ENCODE results near the gene TAX1BP3. TPM values are rescaled to one million over a fixed set of nuclear protein-coding genes. Genes with fewer than 3 reads are reported as not detected.

Gene TAX1BP3
- polyA plus RNA-seq, 12 donors = 33.5 to 68.4 (median 50.9) TPM; not detected in 1

DNA sequence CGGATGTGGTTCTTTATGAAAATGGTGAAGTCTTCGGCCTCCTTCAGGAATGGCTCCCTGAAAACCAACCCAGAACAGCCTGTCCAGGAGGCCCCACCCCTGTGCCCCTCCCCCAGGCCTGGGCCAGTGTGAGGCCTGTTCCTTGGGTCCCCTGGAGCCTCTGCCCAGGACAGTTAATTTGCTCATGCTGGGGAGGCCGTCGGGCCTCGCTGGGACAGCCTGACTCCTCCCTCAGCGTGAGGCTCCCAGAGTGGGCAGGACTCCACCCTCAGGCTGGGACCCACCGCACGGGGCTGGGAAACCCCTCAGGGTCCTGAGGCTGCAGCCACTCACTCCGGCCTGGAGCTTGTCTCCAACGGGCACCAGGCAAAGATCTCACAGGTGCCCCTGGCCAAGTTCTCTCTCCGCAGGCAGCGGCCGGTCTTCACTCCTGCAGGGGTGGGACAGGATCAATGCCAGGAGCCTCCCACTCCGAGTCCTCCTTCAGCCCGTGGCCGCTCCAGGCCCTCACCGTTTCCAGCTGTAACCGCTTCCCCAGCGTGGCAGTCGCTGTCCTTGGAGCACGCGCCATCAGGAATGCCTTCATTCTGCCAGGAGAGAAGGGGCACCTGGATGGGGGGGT, 21.8 kb upstream of the TAX1BP3 start:
- no peak for DNase-seq

DNA sequence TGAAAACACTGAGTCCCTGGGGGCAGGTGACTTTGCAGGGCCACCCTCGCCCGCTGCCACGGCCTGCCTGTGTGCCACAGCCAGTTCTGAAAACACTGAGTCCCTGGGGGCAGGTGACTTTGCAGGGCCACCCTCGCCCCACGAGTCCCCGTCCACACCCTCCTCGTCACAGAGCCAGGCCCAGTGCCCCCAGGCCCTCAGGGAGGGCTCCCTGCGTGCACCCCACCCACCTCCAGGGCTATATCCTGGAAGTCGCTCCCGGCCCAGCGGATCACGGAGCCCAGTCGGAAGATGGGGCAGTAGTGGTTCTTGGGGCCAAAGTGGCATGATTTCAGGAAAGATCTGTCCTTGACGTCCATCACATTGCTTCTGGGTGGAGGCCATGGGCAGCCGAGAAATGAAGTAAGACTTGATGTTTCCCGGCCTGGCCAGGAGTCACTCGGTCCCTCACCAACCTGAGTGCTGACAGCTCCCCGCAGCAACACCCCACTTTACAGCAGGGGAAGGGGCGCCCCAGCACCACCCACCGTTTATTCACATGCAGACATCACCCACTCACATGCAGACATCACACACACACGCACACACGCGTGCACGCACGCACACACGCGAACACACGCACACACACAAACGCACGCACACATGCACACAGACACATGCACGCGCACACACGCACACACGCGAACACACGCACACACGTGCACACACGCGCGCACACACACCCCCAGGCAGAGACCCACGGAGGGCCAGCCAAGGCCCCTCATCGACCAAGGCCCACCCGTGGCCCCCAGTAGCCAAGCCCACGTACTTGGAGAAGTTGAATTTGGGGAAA, 21.1 kb upstream of the TAX1BP3 start:
- DNase-seq = no peak

DNA sequence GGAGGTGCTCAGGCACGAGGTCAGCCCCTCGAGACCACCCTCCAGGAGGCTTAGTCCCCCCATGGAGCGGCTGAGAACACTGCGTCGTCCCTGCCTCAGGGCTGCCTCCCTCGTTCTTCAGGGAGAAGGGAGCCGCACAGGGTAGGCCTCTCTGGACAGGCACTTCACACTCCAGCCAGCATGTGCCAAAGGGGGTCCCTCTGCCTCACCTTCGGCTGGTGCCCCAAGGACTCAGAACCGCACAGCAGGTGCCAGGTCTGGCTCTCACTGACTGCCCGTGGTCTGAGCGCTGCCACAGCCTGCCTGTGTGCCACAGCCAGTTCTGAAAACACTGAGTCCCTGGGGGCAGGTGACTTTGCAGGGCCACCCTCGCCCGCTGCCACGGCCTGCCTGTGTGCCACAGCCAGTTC, 20.5 kb upstream of the TAX1BP3 start:
- no peak for DNase-seq

DNA sequence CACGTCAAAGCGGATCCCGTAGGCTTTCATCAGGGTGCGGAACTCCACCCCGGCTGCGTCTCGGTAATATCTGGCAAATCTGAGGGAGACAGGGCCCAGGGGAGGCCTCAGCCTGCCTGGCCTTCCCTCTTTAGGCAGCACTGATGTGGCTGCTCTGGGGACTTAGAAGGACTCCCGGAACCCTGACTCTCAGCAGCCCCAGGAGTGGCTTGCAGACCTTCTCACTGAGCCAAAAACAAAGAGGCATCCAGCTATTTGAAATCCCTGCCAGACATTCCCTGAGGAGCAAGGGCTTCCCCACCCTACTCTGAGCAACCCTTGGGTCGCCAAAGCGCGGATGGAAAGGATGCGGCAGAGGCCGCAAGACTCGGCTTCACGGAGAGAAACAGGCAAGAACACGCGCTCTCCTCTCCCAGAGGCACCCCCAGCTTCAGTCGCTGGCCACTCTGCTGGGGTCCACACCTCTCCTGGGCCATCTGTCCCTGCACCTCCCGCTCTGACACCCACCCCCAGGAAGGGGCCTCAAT, 19.7 kb upstream of the TAX1BP3 start:
- DNase-seq = no peak

DNA sequence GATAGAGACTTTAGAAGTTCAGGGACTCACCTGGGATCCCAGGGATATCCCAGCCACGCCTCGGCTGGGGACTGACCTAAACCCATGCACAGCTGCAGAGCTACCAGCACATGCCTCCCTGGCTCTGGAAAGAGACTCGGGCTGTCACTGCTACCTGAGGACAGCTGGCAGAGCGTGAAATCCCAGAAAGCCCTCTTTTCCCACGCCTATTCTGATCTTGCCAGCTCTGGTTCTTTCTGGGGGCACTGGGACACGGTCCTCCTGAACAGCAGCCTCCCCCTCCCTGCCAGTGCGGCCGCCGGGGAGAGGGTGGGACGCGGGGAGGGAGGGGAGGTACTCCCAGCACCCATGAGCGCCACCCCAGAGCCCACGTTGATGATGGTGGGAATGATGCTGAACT, 16.8 kb upstream of the TAX1BP3 start:
- no peak for DNase-seq

DNA sequence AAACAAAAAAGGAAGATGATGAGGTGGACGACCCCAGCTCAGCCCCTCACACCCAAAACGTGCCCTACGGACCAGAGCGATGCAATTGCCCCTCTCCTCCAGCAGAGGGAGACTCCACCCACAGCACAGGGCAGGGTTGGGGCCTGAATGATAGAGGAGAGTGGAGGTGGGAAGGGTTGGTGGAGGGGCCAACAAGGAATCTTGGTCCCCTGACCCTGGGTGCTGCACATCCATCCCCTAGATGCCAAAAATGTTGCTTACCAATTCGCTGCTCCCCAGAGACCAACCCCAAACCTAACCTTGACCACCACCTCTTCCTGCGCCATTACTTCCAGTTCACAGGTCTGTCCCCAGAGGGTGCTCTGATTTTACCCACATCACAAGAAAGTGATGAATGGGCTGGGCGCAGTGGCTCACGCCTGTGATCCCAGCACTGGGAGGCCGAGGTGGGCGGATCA, 14.7 kb upstream of the TAX1BP3 start:
- no peak for DNase-seq

DNA sequence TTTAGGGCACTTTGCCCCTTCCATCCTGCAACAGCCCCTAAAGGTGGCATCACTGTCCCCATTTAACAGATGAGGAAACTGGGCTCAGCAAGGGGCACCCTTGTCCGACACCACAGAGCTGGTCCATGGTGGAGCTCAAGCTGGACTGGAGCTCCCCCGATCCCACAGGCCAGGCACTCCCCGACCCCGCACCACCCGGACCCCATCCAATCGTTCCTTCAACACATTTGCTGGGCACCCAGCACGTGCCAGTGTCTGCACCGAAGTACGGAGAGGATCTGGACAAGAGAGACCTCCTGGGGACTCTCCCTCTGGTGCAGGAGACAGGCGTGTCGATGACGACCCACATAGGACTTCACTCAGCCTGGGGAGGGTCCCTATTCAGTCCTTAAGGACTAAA, 13.7 kb upstream of the TAX1BP3 start:
- DNase-seq = no peak

DNA sequence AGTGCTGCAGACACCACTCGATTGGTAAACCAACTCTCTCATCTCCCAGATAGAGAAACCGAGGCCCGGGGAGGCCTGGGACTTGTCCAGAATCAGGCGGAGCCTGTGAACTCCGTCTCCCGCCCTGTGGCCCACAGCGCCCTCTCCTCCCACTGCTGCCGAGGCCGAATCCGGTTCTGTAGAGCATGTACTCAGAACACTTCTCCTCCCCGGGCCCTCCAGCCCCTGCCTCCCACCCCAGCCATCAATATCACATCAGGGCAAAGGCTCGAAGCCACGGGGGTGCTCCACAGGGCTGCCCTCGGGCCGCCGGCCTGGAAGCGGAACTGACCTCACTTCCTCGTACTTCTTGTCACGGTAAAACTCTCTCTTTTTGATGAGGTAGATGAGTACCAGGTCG, 13.2 kb upstream of the TAX1BP3 start:
- no peak for DNase-seq

DNA sequence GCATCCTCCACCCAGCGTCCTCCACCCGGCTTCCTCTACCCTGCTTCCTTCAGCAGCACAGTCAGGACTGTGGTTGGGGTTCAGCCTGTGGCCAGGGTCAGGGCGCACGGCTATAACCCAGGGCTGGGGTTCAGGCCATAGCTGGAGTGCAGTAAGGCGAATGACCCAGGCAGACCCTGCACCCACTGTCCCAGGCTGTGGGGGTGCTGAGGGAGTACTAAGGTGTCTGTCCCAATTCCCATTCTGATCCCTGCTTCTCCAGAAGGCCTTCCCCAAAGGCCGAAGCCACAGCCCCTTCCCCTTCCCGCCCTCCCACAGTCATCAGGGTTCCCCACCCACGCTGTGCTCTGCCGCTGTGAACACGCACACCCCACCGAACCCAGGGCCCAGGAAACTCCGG, 12.7 kb upstream of the TAX1BP3 start:
- no peak for DNase-seq

DNA sequence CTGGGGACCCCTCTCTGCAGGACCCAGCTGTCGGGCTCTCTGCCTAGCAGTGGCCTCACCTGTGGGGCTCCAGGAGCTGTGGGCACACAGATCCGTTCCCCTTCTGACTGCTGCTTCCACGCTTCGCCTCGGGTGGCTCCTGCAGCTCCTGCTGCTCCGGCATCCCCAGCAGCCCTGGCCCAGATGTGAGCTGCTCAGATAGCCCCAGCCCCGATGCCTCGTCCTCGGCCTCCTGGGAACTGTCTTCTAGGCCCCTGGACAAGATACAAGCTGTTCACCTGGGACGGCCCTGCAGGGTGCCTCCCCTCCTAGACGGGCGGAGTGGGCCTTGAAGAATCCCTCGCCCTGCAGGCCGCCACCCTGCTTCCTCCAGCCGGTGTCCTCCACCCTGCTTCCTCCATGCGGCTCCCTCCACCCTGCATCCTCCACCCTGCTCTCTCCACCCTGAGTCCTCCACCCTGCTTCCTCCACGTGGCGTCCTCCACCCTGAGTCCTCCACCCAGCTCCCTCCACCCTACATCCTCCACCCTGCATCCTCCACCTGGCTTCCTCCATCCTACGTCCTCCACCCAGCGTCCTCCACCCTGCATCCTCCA, 11.3 kb upstream of the TAX1BP3 start:
- no peak for DNase-seq

DNA sequence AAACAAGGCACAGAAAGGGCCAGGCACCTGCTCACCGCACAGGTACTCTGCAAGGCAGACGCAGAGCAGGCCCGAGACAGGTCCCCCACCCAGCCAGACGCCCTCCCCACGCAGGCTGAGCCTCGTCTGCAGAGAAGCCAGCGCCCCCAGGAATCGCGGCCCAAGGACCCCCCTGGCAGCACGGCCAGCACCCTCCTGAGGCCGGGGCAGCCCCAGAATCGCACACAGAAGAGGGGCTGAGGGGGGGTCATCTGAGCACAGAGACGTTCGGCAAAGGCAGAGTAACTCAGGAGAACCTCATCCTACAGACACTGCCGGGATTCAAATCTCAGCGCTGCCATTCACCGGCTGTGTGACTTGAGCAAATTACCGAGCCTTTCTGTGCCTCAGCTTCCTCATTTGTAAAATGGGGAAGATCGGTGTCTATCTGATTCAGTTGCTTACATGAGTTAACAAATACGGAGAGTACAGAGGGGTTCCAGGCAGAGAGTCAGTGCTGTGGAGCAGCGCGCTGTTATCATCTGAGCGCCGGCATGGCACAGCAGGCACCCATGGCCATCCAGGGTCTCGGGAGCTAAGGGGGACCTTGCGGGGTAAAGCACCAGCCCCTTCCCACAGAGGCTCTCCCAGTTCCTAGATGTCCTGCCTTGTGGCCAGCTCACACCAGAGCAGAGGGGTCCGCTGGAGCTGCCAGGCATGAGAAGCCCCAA, 10.6 kb upstream of the TAX1BP3 start:
- no peak for DNase-seq

DNA sequence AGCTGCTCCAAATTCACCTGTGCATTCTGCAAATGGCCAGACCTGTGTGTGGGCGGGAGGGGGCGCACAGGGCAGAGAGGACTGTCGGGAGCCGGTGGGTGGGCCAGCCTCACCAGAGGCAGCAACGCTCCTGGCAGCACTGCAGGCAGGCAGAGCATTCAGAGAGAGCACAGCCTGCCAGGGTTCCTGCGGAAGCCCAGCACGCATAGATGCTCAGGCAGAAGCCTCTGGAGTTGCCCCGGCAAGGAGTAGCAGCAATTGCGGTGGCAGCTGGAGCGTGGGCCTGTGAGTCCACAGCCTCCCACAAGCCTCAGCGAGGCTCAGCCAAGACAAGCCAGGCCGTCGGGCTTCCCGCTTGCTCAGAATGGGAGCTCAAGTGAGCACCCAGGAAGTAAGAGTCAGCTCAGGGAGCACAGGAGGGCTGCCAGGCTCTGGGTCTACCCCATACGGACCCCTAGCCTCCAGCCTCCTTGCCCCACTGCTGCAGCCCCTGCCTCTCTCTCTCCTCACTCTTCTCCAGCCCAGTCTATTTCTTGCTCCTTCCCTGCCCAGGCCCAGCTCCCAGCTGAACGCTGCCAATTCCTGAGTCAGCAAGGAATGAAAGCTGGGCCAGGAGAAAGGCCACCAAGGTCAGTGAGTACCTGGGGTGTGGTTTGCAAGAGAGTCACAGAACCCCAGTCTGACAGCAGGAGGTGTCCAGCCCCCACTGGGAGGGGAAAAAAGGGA, 9.9 kb upstream of the TAX1BP3 start:
- DNase-seq = no peak

DNA sequence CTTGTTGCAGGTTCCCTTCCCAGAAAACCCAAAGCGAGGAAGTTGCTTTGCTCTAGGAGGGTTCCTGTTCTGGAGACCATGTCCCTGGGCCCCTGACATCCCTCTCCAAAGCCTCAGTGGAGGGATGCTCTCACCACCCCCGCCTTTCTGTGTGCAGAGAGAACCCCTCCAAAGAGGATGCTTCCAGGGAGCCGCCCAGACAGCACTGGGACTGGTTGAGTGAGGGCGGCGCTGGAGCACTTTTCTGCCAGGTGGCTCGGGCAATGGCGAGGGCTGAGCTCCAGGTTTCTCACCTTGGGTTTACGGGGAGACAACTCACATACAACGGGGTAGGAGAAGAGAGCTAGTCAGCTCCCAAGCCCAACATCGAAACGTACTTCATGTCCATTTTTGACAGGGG, 7.5 kb upstream of the TAX1BP3 start:
- no peak for DNase-seq

DNA sequence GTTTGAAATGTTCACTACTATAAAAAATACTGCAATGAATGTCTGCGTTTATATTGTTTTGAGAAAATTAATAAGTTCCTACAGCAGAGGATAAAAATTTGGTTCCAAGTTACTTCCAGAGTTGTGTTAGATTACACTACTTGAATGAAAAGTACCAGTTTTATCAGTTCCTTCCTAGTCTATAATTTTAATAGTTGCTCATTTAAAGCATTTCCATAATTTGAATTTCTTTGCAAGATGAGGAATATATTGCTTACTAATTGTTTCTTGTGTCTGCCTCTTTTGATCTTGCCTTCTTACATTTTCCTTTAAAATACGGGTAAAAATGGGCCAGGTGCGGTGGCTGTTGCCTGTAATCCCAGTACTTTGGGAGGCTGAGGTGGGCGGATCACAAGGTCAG, 4.2 kb upstream of the TAX1BP3 start:
- no peak for DNase-seq

DNA sequence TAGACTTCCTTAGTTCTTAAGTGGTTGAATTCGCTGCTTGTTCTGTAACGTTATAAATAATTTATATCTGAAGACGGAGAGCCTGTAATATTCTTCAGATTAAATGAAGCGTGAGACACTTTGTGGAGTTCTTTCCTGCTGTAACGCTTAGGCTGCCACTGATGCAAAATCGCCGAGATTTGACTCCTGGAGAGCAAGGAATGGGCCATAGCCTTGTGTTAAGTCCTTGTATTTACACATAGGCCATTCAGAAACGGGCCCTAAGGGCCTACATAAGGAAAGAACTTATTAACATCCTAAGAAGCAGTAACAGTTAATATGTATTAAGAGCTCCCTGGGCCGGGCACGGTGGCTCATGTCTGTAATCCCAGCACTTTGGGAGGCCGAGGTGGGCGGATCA, 1.2 kb upstream of the TAX1BP3 start:
- DNase-seq = no peak

DNA sequence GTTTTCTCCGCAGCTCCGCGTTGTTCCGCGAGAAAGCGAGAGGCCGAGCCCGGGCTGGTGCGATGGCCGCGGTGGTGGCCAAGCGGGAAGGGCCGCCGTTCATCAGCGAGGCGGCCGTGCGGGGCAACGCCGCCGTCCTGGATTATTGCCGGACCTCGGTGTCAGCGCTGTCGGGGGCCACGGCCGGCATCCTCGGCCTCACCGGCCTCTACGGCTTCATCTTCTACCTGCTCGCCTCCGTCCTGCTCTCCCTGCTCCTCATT, 638 bp upstream of the TAX1BP3 start:
- no peak for DNase-seq

DNA sequence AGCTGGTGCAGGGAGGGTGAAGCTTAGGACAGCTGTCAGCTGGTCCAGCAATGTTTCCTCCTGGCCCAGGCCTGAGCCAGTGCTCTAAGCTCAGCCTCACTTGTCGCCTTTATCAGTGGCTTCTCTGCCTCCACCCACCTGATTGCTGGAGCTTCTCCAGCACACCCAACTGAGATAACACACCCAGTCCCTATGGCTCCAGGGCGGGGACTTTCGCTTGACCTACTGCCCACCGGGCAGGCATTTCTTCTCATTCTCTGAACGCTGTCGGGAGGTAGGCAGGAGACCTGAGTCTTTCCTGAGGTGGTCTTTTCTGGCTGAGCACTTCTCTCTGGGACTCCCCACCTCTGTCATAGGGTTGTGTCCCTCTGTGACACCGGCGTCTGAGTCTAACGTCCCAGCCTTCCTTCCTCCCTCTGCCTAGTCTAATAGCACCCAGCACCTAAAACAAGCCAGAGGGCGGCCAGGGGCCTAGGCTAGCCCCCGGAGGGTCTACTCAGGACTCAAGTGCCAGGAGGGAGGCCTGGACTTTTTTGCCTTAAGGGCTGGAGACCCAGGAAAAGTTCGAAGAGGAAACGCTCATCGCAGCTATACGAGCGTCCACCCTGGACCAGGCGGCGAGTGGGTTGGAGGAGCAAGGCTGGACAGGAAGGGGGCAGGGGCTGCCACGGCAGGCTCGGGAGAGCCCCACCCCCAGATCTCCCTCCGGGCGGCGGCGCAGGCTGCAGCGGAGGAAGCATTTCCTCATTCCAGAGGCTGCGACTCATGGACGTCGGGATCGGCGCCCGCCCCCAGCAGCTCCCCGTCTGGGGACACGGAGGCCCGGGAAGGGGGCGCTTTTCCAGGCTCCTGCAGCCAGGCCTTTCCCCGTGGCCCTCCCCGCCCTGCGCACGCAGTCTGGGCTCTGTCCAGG, 756 bp downstream of the TAX1BP3 start:
- DNase-seq = peak; percentile 94

DNA sequence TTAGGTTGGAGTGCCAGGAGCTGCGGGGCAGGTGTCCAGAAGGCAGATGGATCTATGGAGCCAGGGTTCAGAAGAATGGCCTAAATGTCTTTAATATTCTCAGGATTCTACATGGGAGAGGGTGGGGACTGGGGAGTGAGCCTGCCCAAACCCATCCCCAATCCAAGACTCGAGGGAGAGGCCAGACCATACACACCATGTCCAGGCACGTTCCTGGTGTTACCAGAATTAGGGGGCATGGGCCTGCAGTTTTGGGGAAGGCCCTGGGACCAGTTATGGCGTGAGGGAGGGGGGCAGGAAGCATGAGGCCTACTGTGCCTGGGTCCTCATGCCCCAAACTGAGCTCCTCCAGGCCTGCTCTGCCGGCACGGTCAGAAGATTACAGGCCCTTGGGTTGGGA, 1.9 kb downstream of the TAX1BP3 start:
- DNase-seq = no peak

DNA sequence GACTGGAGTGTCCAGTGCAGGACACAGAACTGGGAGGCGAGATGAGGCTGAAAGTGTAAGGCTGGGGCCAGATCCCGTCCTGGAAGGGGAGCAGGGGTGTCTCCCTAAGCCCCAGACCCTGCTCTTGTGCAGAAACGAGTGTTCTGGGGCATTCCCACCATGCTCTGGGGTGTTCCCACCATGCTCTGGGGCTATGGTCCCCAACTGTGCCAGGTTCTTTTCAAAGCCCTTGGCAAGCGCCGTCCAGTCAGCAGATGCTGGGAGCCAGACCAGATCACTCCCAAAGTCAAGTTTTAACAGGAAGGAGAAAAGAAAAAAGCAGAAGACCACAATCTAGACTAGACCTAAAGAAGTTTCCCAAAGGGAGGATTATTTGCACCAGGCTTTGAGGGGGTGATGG, 2.5 kb downstream of the TAX1BP3 start:
- no peak for DNase-seq

DNA sequence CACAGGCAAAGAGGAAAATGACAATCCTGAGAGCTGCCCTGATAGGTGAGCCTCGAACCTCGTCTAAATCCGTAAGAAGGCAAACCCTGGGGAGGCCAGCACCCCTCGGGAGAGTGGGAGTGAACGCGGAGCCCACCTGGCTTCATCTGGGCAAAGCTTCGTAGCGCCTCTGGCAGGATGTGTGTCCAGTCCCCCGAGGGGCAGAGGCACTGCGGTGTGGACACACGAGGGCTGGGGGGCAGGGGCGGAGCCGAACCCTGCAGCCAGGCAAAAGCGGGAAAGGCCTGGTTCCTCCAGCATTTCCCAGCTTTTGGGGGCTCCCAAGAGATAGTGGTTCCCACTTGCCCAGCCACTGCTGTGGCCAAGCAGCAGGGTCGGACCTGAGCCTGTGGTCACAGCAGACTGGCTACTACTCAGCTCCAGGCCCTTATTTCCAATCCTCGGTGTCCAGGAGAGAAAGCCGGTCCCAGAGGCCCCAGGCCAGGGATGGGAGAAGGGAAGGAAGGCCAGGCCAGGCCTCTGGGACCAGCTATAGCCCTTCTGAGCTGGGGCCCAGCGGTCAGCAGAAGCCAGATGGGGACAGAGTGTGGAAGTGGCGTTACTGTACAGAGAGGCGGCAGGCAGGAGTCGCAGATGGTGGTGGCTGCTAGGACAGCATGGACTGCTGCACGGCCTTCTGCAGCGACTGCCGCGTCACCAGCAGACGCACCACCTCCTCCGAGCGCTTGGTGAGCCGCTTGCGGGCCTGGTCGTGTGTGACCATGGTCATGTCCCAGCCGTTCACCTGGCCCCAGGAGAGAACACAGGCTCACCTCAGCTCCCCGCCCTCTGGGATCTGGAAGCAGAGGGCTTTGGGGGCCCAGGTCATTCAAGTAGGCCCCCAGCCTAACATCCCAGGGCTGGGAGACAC, 5.0 kb downstream of the TAX1BP3 start:
- DNase-seq = no peak
